Neural cell (in vitro differentiated cells): ENCODE measurements around the gene TMCO4. TPM values are rescaled to one million over a fixed set of nuclear protein-coding genes. Genes with fewer than 3 reads are reported as not detected.
"Not testable (repeated sequence)": the region's sequence is repeated elsewhere in the genome, so short reads cannot be mapped to it uniquely, and the experiment has no call there.

Source experiments
- H2AFZ ChIP-seq: fragments of 200-600, 300-800 bp; sonication (generic), shearing (Covaris generic); 2 replicates; pipeline ENCODE4 v1.6.0; 2014; ENCODE audit warnings: low read depth, mild to moderate bottlenecking, antibody characterized with exemption, low read length, moderate library complexity
- H3F3A ChIP-seq: fragments of 200-600 bp; shearing (Covaris generic); 2 replicates; pipeline ENCODE4 v1.6.1; 2016; ENCODE audit warnings: mild to moderate bottlenecking, moderate library complexity, mixed read lengths, antibody characterized with exemption, low read length; ENCODE audit not compliant: insufficient read depth, poor library complexity, severe bottlenecking
- H3K27ac ChIP-seq: fragments of 200-600, 300-800 bp; sonication (generic), shearing (Covaris generic); 2 replicates; pipeline ENCODE4 v1.5.1; 2014; ENCODE audit warnings: mild to moderate bottlenecking, low read length, moderate library complexity
- H3K27me3 ChIP-seq: fragments of 300-800, 200-600 bp; sonication (generic), shearing (Covaris generic); 2 replicates; pipeline ENCODE4 v1.6.0; 2014; ENCODE audit warnings: mild to moderate bottlenecking, low read depth, low read length, moderate library complexity; ENCODE audit not compliant: insufficient read depth
- H3K36me3 ChIP-seq: fragments of 300-800, 200-600 bp; sonication (generic), shearing (Covaris generic); 2 replicates; pipeline ENCODE4 v1.5.1; 2014; ENCODE audit warnings: mild to moderate bottlenecking, antibody characterized with exemption, low read length, moderate library complexity; ENCODE audit not compliant: insufficient read depth
- H3K4me2 ChIP-seq: fragments of 300-800, 200-600 bp; sonication (generic), shearing (Covaris generic); 2 replicates; pipeline ENCODE4 v1.6.0; 2014; ENCODE audit warnings: mild to moderate bottlenecking, low read length
- H3K4me3 ChIP-seq: fragments of 300-800, 200-600 bp; sonication (generic), shearing (Covaris generic); 2 replicates; pipeline ENCODE4 v1.5.1; 2014; ENCODE audit warnings: mild to moderate bottlenecking, low read length, moderate library complexity
- H3K79me2 ChIP-seq: fragments of 200-600 bp; shearing (Covaris generic); replicated peaks from 2 replicates; pipeline ENCODE4 v1.6.0; 2014; ENCODE audit warnings: mild to moderate bottlenecking, low read length, moderate library complexity; ENCODE audit not compliant: insufficient read depth
- H3K9ac ChIP-seq: fragments of 300-800, 200-600 bp; sonication (generic), shearing (Covaris generic); 2 replicates; pipeline ENCODE4 v1.6.1; 2016; ENCODE audit warnings: mild to moderate bottlenecking, low read length, mixed read lengths
- H3K9me2 ChIP-seq: fragments of 200-600 bp; shearing (Covaris generic); 2 replicates; pipeline ENCODE4 v1.6.1; 2016; ENCODE audit warnings: mild to moderate bottlenecking, low read length, mixed read lengths; ENCODE audit not compliant: insufficient read depth
- H3K9me3 ChIP-seq: fragments of 200-600, 300-800 bp; sonication (generic), shearing (Covaris generic); 2 replicates; pipeline ENCODE4 v1.6.1; 2016; ENCODE audit warnings: mild to moderate bottlenecking, mixed run types, low read length, moderate library complexity, mixed read lengths
- H4K20me1 ChIP-seq: fragments of 200-600 bp; shearing (Covaris generic); 2 replicates; pipeline ENCODE4 v1.6.1; 2016; ENCODE audit warnings: mild to moderate bottlenecking, mixed run types; ENCODE audit not compliant: insufficient read depth
- CTCF ChIP-seq: fragments of 450-650 bp; IDR thresholded peaks from 2 replicates; pipeline ENCODE4 v1.5.1; 2014; ENCODE audit warnings: antibody characterized with exemption, mild to moderate bottlenecking, moderate library complexity; ENCODE audit not compliant: poor library complexity, severe bottlenecking
- EP300 ChIP-seq: fragments of 450-650 bp; conservative IDR thresholded peaks from 2 replicates; pipeline ENCODE4 v1.6.1; 2014; ENCODE audit warnings: antibody characterized with exemption, mild to moderate bottlenecking, moderate library complexity; ENCODE audit not compliant: poor library complexity, severe bottlenecking
- EZH2 ChIP-seq: fragments of 200-600, 300-800 bp; shearing (Covaris generic), sonication (generic); IDR thresholded peaks from 2 replicates; pipeline ENCODE4 v1.6.1; 2014; ENCODE audit warnings: antibody characterized with exemption, low read length, borderline replicate concordance, mild to moderate bottlenecking; ENCODE audit not compliant: insufficient read depth, poor library complexity, severe bottlenecking
- MXI1 ChIP-seq: fragments of 450-650 bp; conservative IDR thresholded peaks from 2 replicates; pipeline ENCODE4 v1.6.1; 2014; ENCODE audit warnings: antibody characterized with exemption, mild to moderate bottlenecking; ENCODE audit not compliant: poor library complexity, severe bottlenecking
- POLR2AphosphoS5 ChIP-seq: IDR thresholded peaks from 2 replicates; pipeline ENCODE4 v1.6.1; 2012
- RAD21 ChIP-seq: fragments of 450-650 bp; conservative IDR thresholded peaks from 2 replicates; pipeline ENCODE4 v1.6.1; 2014; ENCODE audit warnings: antibody characterized with exemption, mild to moderate bottlenecking, moderate library complexity
- REST ChIP-seq: IDR thresholded peaks from 2 replicates; pipeline ENCODE4 v1.6.1; 2012; ENCODE audit warnings: borderline replicate concordance
- SMC3 ChIP-seq: fragments of 450-650 bp; conservative IDR thresholded peaks from 2 replicates; pipeline ENCODE4 v1.6.1; 2014; ENCODE audit warnings: antibody characterized with exemption, mild to moderate bottlenecking, moderate library complexity; ENCODE audit not compliant: poor library complexity
- TAF1 ChIP-seq: IDR thresholded peaks from 2 replicates; pipeline ENCODE4 v1.6.1; 2012; ENCODE audit warnings: low read depth
- polyA plus RNA-seq: library from polyadenylated mRNA; depleted of rRNA; stranded (reverse); fragments of >200 nt; gene quantifications from 2 replicates; pipeline ENCODE4 v1.2.3, GENCODE V29; 2014

The TMCO4 gene
- polyA plus RNA-seq, 1 donor from 2014 or later, result not detected

- peaks cover 23% of the 10 kb centered on the region for H3K27me3 ChIP-seq
- no peak overlapping the region for H3K9ac ChIP-seq
- TF ChIP-seq EZH2, result no peak
- TF ChIP-seq EP300, result no peak
- no peak for TF ChIP-seq POLR2AphosphoS5
- no peak for TF ChIP-seq REST
- no peak for TF ChIP-seq MXI1
- TF ChIP-seq SMC3, result no peak
- no peak for TF ChIP-seq CTCF
- no peak for TF ChIP-seq RAD21
- no peak for TF ChIP-seq TAF1
- no peak overlapping the region for H3K4me2 ChIP-seq
- H3K36me3 ChIP-seq, result no peaks in the 10 kb centered on the region
- no peak overlapping the region for H3K4me3 ChIP-seq
- H3F3A ChIP-seq, result no peaks in the 10 kb centered on the region
- no peak overlapping the region for H2AFZ ChIP-seq
- H3K9me2 ChIP-seq, result no peaks in the 10 kb centered on the region
- H4K20me1 ChIP-seq, result no peaks in the 10 kb centered on the region
- H3K27ac ChIP-seq, result no peak overlapping the region
- no peaks in the 10 kb centered on the region for H3K79me2 ChIP-seq
- H3K9me3 ChIP-seq, result no peaks in the 10 kb centered on the region
These were observed 159.7 kb downstream of the TMCO4 start for GRCh38 chr1:19639999-19640362.

GRCh38 chr1:19639228-19639627 is 160.5 kb downstream of the TMCO4 start:
- peaks cover 18% of the 10 kb centered on the region for H3K27me3 ChIP-seq
- not testable (repeated sequence) for H3K9me3 ChIP-seq, H3K4me3 ChIP-seq, H3K36me3 ChIP-seq, H3K79me2 ChIP-seq, H3K4me2 ChIP-seq, H2AFZ ChIP-seq, H3K9ac ChIP-seq, H3K27ac ChIP-seq, H4K20me1 ChIP-seq, H3K9me2 ChIP-seq, H3F3A ChIP-seq

- no peak overlapping the region for H3K27ac ChIP-seq
- H3K9ac ChIP-seq, result no peak overlapping the region
- no peaks in the 10 kb centered on the region for H3F3A ChIP-seq
- H3K27me3 ChIP-seq, result peaks cover 5% of the 10 kb centered on the region
- H3K4me3 ChIP-seq, result no peak overlapping the region
- TF ChIP-seq POLR2AphosphoS5, result no peak
- no peak for TF ChIP-seq REST
- TF ChIP-seq EZH2, result no peak
- no peak for TF ChIP-seq MXI1
- TF ChIP-seq TAF1, result no peak
- TF ChIP-seq CTCF, result no peak
- TF ChIP-seq EP300, result no peak
- TF ChIP-seq RAD21, result no peak
- no peak for TF ChIP-seq SMC3
- no peaks in the 10 kb centered on the region for H4K20me1 ChIP-seq
- no peak overlapping the region for H3K4me2 ChIP-seq
- H2AFZ ChIP-seq, result no peak overlapping the region
- H3K9me2 ChIP-seq, result no peaks in the 10 kb centered on the region
- H3K9me3 ChIP-seq, result no peaks in the 10 kb centered on the region
- no peaks in the 10 kb centered on the region for H3K36me3 ChIP-seq
- H3K79me2 ChIP-seq, result no peaks in the 10 kb centered on the region
These were observed 162.1 kb downstream of the TMCO4 start for GRCh38 chr1:19637606-19638005.
